ENCODE measurements around the gene SDC1.
"Not testable (repeated sequence)": the region's sequence is repeated elsewhere in the genome, so short reads cannot be mapped to it uniquely, and the experiment has no call there.

SDC1 gene, protein sequence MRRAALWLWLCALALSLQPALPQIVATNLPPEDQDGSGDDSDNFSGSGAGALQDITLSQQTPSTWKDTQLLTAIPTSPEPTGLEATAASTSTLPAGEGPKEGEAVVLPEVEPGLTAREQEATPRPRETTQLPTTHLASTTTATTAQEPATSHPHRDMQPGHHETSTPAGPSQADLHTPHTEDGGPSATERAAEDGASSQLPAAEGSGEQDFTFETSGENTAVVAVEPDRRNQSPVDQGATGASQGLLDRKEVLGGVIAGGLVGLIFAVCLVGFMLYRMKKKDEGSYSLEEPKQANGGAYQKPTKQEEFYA

DNA sequence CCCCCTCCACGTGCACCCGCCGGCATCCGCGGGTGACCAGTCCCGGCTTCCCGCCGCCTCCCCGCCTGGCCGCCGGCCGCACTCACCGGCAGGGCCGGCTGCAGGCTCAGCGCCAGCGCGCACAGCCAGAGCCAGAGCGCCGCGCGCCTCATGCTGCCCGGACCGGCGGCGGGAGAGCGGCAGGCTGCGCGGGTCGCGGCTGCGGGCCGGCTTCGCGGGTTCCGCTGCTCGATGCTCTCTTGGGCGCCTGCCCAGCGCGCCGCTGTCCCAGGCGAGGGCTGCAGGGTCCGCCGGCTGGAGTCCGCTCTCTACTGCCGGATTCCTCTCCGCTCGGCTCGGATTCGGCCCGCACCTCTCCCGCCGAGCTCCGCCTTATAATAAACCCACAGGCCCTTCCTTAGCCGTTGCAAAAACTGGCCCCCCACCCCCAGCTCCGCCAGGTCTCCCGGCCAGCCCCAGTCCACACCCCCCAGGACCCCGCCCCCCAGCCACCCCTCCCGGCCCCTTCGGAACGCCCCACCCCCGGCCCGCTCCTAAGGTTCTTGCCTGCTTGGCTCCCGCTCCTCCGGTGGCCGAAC lies at the start of gene SDC1:
Gene SDC1 (minus strand): TSS at position 415 of the 578 bp plus-strand sequence. CDS start 263 bp downstream, at position 152.
- DNase-seq: no peak

DNA sequence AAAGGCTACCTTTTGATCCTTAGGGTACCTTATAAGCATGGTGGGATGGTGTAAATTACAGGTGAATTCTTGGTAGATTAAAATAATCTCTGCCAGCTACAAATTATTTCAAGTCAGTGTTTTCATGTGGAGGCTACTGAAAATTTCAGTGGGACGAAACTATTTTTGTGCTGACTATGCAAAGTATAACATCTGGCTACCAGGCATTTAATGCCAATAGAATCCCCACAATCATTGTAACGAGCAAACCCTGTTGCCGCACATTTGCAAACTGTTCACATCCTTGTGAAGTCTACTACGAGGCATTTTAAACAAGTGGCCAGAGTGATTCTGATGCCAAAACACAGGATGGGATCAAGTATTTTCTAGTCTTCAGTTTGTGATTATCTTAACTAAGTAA lies 48.1 kb upstream of the SDC1 start:
- no peak for DNase-seq

DNA sequence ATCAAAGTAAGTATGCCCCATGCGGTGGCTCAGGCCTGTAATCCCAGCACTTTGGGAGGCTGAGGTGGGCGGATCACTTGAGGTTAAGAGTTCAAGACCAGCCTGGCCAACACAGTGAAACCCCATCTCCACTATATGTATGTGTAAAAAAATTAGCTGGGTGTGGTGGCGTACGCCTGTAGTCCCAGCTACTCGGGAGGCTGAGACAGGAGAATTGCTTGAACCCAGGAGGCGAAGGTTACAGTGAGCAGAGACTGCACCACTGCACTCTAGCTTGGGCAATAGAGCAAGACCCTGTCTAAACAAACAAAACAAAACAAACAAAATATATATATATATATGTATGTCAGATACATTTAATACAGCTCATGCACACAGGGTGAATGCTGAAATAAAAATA lies 43.4 kb upstream of the SDC1 start:
- not testable (repeated sequence) for DNase-seq

DNA sequence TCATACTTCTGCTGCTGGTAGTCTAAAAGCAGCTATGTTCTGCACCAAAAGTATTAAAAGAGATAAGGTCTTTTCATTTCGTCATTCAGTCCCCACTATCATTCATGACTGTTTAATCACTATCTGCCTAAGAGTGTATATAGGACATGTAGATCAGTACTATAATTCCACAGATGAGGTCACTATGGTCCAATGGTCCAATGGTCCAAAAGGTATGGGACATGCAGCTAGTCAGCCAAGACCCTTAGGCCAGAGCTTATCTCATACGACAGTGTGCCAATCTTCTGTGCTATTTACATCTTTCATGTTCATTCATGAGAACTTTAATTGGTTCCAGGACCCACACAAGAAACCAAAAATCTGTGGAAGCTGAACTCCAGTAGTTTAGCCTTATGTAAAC lies 42.6 kb upstream of the SDC1 start:
- DNase-seq: no peak

DNA sequence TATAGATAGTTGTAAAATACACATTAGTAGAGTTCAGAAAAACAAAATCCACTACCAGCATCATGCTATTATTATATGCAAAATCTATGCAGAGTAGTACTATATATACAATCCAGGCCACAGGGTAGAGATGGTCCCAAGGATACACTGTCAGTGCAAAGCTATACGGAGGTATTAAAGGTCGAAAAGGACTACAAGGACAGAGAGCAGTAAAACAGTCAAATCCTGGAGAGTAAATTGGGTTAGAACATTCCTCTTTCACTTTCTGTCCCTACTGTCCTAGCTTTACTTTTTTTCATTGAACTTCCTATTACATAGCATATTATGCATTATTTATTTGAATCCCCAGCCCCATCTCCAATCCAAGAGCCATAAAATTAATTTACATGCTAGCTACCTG lies 39.7 kb upstream of the SDC1 start:
- no peak for DNase-seq

DNA sequence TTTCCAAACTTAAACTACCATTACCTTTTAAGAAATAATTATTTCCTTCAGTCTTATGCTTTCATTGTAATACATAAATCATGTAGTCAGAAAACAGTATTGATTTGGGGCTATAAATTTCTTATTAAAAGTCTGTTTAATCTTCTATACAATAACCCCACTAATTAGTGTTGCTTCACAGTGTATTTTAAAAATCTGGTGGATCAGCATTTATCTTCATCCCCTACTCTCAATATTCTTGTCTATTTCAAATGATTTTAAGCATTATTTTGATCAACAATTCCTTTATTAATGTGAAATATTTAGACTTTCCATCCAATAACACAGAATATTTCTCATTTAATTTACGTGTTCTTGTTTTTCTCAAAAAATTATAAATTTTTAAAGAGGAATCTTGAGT lies 32.5 kb upstream of the SDC1 start:
- DNase-seq: no peak

DNA sequence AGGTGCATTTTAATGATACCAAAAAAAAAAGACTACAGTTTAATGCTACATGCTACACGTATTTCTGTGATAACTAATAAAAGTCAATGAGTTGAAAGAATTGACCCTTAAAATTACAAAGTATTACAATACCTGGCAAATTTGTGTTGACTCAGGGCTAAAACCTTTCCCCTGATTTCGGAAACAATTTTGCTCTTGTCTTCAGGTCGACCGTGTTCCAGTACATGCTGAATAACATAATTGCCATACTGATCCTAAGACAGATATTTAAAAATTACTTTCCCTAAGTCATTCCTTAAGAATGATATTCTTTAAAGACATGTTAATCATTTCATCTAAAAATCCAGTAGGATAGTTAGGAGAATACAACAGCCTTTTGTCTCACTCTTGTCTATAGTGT lies 29.8 kb upstream of the SDC1 start:
- DNase-seq: no peak

DNA sequence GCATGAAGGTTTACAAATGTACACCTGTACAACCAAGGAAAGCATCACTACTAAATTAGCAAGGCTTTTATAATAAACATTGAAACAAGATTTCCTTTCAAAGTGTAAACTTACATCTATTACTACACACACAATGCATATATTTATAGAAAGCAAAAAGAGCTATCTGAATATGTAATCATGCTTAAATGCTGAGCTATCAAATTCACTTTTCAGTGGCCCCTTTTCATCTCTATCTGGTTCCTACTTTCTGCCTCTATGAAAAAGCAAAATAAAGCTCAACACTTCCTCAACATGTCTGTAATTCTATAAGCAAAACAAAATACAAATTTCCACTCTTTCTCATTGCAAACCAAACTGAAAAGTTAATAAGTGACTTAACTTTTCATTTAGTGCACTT lies 25.5 kb upstream of the SDC1 start:
- no peak for DNase-seq

DNA sequence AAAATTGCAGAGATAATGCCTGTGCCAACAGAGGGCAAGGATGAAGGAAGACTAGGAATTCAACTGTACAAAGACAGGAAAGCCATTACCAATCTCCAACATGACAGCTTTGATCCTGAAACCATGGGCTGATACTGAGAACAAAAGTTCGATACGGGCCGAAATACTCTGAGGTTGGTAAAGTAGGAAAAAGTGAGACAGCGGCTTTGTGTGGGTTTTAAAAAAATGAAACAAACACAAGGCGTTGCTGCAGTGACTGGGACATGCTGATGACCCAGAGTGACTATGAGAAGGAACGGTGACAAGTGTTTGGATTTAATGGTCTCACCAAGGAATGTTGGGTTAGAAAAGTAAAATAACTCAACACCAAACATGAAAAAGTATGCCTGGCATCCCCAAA lies 24.2 kb upstream of the SDC1 start:
- DNase-seq: no peak

DNA sequence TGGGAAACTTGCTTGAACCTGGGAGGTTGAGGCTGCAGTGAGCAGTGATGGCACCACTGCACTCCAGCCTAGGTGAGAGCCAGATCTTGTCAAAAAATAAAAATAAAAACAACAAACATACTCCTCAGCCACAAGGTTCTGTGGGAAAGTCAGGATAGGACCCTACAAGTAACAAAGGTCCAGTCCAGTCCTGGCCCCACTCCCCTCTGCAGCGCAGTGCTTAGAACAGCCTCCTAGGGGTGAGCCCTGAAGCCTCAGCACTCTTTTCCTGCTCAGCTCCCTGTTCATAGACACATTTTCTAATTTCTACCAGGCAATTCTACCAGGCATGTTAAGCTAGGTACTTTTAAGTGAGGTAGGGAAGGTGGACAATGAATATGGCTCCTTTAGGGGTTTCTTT lies 22.2 kb upstream of the SDC1 start:
- DNase-seq: no peak

DNA sequence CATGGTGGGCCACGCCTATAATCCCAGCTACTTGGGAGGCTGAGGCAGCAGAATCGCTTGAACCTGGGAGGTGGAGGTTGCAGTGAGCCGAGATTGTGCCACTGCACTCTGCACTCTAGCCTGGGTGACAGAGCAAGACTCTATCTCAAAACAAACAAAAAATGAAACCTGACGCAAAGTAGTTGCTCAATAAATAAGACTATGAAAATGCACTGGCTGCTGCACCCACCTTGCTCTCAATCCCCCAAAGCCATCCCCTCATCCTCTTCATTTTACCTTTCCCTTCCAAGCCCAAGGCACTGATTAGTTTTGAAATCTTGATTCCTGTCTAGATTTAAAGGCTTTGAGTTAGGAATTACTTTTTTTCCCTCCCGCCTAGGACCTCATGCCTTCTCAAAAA lies 18.7 kb upstream of the SDC1 start:
- not testable (repeated sequence) for DNase-seq

DNA sequence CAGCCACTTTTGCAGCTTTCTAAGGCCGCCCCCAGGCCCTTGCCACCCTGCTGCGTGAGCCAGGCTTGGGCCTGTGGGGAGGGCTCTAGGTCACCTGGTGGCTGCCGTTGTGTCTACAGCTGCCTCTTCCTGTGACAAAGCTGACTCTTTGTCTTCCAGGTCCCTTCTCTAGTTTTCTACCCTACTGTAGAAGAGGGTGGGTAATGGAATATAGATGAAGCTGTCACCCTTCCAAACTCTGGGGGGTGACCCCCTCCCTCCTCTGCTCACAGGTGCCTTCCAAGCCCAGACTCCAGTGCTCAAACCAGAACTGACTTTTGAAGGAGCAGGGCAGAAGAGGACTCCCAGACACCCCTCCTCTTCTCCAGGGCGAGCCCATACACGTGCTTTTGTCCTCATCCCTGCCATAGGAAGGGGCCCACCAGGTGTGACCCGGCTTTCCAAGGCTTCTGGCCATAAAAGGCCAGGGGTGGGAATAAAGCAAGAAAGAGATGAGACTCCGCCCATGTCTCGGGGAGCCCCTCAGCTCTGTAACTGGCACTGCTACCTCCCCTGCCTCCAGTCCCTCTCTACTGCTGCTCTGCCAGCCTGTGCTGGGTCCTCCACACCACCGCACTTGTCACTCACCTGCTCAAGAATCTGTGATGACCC lies 17.9 kb upstream of the SDC1 start:
- DNase-seq: no peak

DNA sequence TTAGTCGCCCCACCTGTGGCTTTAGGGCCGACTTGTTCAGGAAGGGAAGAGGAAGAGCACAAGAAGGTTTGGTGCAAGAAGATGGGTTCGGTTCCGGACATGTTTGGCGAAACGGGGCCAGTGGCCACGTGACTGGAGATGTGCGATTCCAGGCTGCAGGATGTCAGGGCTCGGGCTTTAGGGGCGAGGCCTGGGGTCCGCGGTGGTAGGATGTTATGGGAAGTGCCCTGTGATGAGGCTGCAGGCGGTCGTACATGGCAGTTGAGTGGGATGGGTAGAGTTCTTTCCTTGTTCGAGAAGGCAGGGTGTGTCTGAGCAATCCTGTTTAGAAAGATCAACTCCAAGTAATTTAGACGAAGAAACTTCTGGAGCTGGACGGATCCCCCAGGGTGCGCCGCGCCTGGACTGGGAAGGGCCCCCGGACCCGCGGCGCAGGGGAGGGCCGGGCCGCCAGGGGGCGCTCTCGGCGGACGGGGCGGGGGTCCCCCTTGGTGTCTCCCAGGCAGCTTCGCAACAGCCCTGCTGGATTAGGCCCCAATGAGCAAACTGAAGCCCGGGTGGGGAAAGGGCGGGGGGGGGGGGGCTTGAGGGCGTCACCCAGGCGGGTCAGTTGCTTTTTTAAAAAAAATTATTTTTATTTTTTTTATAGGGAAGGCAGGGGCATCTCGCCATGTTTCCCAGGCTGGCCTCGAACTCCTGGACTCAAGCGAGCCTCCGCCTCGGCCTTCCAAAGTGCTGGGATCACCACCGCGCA lies 17.2 kb upstream of the SDC1 start:
- no peak for DNase-seq

DNA sequence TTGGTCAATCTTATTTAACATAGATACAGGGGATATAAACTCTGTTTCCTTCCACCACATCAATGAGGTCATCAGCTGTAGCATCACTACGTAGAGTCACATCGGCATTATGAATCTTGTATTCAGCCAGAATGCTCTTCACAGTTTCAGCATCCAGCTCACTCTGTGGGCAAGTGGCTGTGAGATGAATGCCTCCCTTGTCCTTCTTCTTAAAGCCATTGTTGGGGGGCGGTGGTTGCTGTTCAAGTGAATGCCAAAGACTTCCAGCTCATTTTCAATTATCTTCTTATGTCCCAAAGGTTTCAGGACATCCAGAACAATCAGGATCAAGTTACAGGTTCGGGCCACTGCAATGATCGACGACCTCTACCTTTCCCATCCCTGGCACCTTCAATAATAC lies 15.4 kb upstream of the SDC1 start:
- DNase-seq: not testable (repeated sequence)

DNA sequence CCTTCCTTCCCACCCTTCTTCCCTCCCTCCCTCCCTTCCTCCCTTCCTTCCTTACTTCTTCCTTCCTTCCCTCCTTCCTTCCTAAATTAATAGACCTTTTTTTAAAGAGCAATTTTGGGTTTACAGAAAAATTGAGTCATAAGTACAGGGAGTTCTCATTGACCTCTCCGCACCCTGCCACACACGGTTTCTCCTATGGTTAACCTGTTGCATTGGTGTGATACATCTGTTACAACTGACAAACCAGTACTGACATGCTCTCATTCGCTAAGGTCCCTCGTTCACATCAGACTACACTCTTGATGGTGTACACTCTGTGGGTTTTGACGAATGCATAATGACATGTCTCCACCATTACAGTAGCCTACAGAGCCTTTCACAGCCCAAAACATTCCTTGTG lies 11.6 kb upstream of the SDC1 start:
- no peak for DNase-seq

DNA sequence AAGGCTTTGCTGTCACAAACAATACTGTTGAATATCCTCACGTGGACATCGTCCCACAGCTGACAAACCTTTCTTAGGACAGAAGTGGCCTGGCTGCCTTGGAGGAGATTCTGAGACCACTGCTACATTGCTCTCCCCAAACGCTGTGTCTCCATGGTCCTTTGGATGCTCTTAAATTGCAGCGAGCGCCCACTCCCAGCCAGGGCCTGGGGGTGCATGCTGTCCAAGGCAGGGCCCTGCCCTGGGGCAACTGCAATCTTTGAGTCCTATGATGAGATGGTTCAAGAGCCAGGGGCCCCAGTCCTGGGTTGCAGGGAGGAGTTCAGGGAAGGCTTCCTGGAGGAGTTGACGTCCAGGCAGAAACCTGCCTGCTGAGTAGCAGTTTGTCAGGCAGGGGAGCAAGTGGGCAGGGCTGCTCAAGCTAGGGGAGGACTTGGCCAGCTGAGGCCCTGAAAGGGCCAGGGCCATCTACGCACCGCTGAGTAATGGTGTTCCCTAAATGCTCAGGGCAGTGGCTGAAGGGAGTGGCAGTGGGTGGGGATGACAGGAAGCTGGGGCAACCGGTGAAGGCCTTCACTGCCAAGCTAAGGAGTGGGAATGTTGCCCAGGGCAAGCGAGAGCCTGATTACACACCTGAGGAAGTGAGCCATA lies 10.8 kb upstream of the SDC1 start:
- no peak for DNase-seq

DNA sequence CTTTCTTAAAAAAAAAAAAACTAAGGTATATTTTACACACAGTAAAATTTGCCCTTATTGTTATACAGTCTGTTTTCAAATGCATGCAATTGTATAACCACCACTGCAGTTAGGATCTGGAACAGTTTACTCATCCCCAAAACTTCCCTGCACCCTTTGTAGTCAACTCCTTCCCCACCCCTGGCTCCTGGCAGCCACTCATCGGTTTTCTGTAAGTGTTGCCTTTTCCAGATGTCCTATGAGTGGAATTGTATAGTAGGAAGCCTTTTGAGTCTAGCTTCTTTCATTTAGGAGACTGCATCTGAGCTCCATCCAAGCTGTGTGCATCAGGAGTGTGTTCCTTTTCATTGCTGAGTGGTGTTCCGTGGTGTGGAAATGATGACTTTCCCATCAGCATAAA lies 9.7 kb upstream of the SDC1 start:
- not testable (repeated sequence) for DNase-seq

DNA sequence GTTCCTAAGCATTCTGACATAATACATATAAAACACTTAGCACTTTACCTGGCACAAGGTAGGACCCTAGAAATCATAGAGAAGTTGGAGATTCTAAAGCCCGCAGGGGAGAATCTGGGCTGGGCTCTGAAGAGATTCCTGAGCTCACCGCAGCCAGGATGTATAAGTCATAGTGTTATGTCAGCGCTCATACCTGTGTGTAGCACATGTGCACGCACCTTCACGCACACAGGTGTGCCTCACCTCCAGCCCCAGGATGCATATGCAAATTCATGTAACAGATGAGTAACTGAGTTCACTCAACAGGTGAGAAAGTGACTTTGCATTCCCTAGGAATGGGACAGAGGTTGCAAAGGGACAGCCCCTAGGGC lies 7.9 kb upstream of the SDC1 start:
- no peak for DNase-seq

DNA sequence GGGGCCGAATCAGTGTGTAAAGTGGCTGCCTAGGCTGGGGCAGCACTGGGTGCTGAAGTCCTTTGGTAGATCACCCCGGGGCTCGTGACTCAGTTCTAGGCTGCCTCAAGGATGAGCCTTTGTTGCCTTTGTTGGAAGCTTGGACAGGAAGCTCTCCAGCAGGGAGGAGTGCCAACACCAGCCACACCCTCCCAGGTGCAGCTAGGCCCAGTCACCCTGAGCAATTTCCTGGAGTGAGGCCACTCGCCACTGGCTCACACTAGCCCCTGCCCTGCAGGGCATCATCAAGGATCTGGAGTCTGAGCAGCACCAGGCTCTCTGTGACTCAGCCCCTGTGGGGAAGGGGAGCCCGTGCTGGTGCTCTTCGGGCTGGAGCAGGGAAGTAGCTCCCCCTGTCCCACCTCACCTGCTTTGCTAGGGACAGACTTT lies 6.7 kb upstream of the SDC1 start:
- no peak for DNase-seq

DNA sequence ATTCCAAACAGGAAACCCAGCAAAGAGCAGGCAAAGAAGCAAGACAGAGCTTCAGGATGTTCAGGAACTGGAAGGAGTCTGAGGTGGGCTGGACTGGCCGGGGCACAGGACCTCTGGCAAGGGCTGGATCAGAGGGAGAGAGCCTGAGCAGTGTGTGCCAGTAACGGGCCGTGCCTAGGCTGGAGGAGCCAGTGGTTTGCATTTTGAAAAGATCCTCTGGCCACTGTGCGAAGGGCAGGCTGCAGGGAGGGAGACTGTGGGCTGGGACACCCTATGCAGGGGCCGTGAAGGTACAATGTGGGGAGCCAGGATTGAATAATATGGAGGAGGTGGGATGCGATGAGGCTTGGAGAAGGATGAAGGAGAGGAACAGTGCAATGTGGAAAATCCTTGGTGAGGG lies 6.2 kb upstream of the SDC1 start:
- DNase-seq: no peak

DNA sequence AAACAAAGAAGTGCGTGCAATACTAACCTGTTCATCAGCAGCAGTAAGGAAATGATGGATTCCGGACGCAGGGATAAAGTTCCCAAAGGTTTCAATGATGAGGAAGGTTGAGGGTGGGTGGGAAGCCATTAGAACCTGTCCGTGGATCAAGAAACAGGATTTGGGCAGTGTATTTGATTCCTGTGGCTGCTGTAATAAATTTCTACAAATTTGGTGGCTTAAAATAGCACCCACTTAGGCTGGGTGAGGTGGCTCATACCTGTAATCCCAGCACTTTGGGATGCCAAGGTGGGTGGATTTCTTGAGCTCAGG lies 5.1 kb upstream of the SDC1 start:
- no peak for DNase-seq

DNA sequence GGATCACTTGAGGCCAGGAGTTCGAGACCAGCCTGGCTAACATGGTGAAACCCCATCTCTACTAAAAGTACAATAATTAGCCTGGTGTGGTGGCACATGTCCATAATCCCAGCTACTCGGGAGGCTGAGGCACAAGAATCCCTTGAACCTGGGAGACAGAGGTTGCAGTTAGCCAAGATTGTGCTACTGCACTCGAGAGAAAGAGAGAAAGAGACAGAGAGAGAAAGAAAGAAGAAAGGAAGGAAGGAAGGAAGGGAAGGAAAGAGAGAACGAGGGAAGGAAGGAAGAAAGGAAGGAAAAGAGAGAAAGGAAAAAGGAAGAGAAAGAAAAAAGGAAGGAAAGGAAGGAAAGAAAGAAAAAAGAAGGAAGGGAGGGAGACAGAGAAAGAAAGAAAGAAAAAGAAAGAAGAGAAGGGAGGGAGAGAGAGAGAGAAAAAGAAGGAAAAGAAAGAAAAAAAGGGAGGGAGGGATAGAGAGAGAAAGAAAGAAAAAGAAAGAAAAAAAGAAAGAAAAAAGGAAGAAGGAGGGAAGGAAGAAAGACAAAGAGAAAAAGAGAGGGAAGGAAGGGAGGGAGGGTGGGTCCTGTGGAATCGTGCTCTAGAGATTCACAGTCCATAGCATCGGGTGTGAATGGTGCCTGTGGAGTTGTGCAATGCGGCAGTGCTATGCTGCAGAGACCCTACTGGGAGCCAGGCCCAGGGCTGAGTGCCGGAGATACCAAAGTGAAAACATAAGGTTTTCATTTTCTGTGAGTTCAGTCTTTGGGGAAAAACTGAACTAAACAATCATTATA lies 4.6 kb upstream of the SDC1 start:
- DNase-seq: no peak
